Endothelial cell of umbilical vein (primary cell): ENCODE measurements around the gene ENOSF1. TPM values are rescaled to one million over a fixed set of nuclear protein-coding genes. Genes with fewer than 3 reads are reported as not detected.
"Not testable (repeated sequence)": the region's sequence is repeated elsewhere in the genome, so short reads cannot be mapped to it uniquely, and the experiment has no call there.

ENCODE experiments used
- BruUV-seq: library from RNA; stranded (reverse); fragments of 400-500 nt; replicated peaks from 2 replicates; lab custom pipeline; 2021; lab: Mats Ljungman, UMichigan
- CTCF ChIA-PET: fragments of 300-600, 350-600 bp; sonication (Branson Sonifier 250); formaldehyde crosslinking; loops from one replicate; lab custom pipeline; 2021; ENCODE audit warnings: antibody characterized with exemption, inconsistent platforms; lab: Charles Lee
- POLR2A ChIA-PET: fragments of 300-600, 350-600 bp; sonication (Branson Sonifier 250); formaldehyde crosslinking; loops from one replicate; lab custom pipeline; 2021; ENCODE audit warnings: antibody characterized with exemption, inconsistent platforms; lab: Charles Lee
- DNase-seq: peaks from one replicate; pipeline ENCODE4 v3.0.0-alpha.2; 2011; ENCODE audit warnings: low read depth, low spot score
- FAIRE-seq: peaks from 2 replicates; lab custom pipeline; 2011; peaks lifted over from hg19 to GRCh38; lab: Jason Lieb, UNC
- H2AFZ ChIP-seq: 2 replicates; pipeline ENCODE4 v1.6.0; 2012; ENCODE audit warnings: low read depth, low read length, control low read depth, inconsistent platforms
- H3K27ac ChIP-seq: 2 replicates; pipeline ENCODE4 v1.5.1; 2011; ENCODE audit warnings: low read depth, mild to moderate bottlenecking, control low read depth, low read length, moderate library complexity; ENCODE audit not compliant: insufficient read depth
- H3K27me3 ChIP-seq, 2 experiments: 2 replicates each; pipeline versions ENCODE4 v1.6.0 to v1.6.1; 2011; ENCODE audit warnings: low read length in 2 of 2, mixed read lengths in 1 of 2; ENCODE audit not compliant: control insufficient read depth in 2 of 2, insufficient read depth in 2 of 2
- H3K36me3 ChIP-seq, 2 experiments: 2 replicates in 1 of 2; 3 replicates in 1 of 2; pipeline ENCODE4 v1.5.1; 2011; ENCODE audit warnings: low read length in 2 of 2, mild to moderate bottlenecking in 1 of 2, moderate library complexity in 1 of 2; ENCODE audit not compliant: control insufficient read depth in 2 of 2, insufficient read depth in 2 of 2; ENCODE audit errors: extremely low read depth in 1 of 2
- H3K4me1 ChIP-seq: 3 replicates; pipeline ENCODE4 v1.5.1; 2011; ENCODE audit warnings: mild to moderate bottlenecking, low read length; ENCODE audit not compliant: control insufficient read depth, insufficient read depth; ENCODE audit errors: extremely low read depth
- H3K4me2 ChIP-seq: 2 replicates; pipeline ENCODE4 v1.6.1; 2011; ENCODE audit warnings: low read length, control low read depth, mixed read lengths; ENCODE audit not compliant: insufficient read depth
- H3K4me3 ChIP-seq, 3 experiments: fragments of 200-600 bp in 1 of 3; sonication (generic), shearing (Covaris generic) in 1 of 3; replicated peaks in 1 of 3; 2 replicates each; pipeline ENCODE4 v1.5.1; 2011 to 2016; ENCODE audit warnings: control low read depth in 3 of 3, low read length in 3 of 3, mild to moderate bottlenecking in 2 of 3, inconsistent platforms in 1 of 3, low read depth in 1 of 3, moderate library complexity in 1 of 3; ENCODE audit not compliant: insufficient read depth in 1 of 3
- H3K79me2 ChIP-seq: 2 replicates; pipeline ENCODE4 v1.6.0; 2012; ENCODE audit warnings: low read length, inconsistent platforms; ENCODE audit not compliant: control insufficient read depth, insufficient read depth
- H3K9ac ChIP-seq: replicated peaks from 2 replicates; pipeline ENCODE3; 2011; ENCODE audit warnings: low read length, control low read depth; ENCODE audit not compliant: insufficient read depth; ENCODE audit errors: extremely low read depth
- H3K9me1 ChIP-seq: replicated peaks from 3 replicates; pipeline ENCODE4 v1.6.0; 2011; ENCODE audit warnings: mild to moderate bottlenecking, low read length; ENCODE audit not compliant: control insufficient read depth, insufficient read depth; ENCODE audit errors: extremely low read depth
- H3K9me3 ChIP-seq: replicated peaks from 2 replicates; pipeline ENCODE4 v1.5.1; 2012; ENCODE audit warnings: low read length, inconsistent platforms; ENCODE audit not compliant: control insufficient read depth, insufficient read depth
- H4K20me1 ChIP-seq: replicated peaks from 2 replicates; pipeline ENCODE3; 2011; ENCODE audit warnings: mild to moderate bottlenecking, low read length; ENCODE audit not compliant: control insufficient read depth, insufficient read depth; ENCODE audit errors: extremely low read depth
- EZH2 ChIP-seq: IDR thresholded peaks from 2 replicates; pipeline ENCODE4 v1.6.1; 2012; ENCODE audit warnings: borderline replicate concordance, low read depth, mild to moderate bottlenecking, moderate library complexity, low read length, inconsistent platforms; ENCODE audit not compliant: severe bottlenecking
- FOS ChIP-seq: IDR thresholded peaks from 2 replicates; pipeline ENCODE4 v1.6.1; 2011; ENCODE audit warnings: mild to moderate bottlenecking, low read length, moderate library complexity, borderline replicate concordance; ENCODE audit not compliant: insufficient read depth
- GATA2 ChIP-seq: IDR thresholded peaks from 2 replicates; pipeline ENCODE4 v1.7.0; 2011; ENCODE audit warnings: low read depth, mild to moderate bottlenecking, moderate library complexity, mixed read lengths, low read length; ENCODE audit not compliant: insufficient read length, insufficient read depth
- JUN ChIP-seq: IDR thresholded peaks from 2 replicates; pipeline ENCODE4 v1.6.1; 2011; ENCODE audit warnings: borderline replicate concordance, low read depth; ENCODE audit not compliant: insufficient read length, insufficient read depth
- MYC ChIP-seq: IDR thresholded peaks from one replicate; pipeline ENCODE4 v1.6.1; 2011; ENCODE audit warnings: mild to moderate bottlenecking, low read depth, low read length
- POLR2A ChIP-seq: IDR thresholded peaks from 2 replicates; pipeline ENCODE4 v1.6.1; 2012; ENCODE audit warnings: low read depth, mild to moderate bottlenecking, control low read depth, low read length
- POLR2AphosphoS5 ChIP-seq: IDR thresholded peaks from 2 replicates; pipeline ENCODE4 v1.6.1; 2012; ENCODE audit warnings: low read depth, mild to moderate bottlenecking, control low read depth, low read length, moderate library complexity; ENCODE audit not compliant: insufficient read depth
- dilution Hi-C: fragments of 300-500 bp; cut with MboI; formaldehyde crosslinking; loops from one replicate; pipeline ENCODE4 v1.15.0; 2019; ENCODE audit warnings: low sequenced_read_pairs; ENCODE audit not compliant: extremely low pct_ligation_motif_present
- intact Hi-C: fragments of 100-400 bp; cut with micrococcal nuclease; formaldehyde crosslinking; loops from one replicate; pipeline ENCODE4 v1.10.0; 2022
- polyA plus RNA-seq, 4 experiments: library from polyadenylated mRNA; depleted of rRNA in 3 of 4; stranded (reverse) in 3 of 4; unstranded in 1 of 4; fragments of >200 nt; gene quantifications; 2 replicates each; pipeline versions ENCODE4 v1.2.1 to v1.2.3, GENCODE V29; 2011 to 2012; ENCODE audit warnings: missing spikeins in 1 of 4
- total RNA-seq: library from RNA; stranded (reverse); gene quantifications from 2 replicates; pipeline ENCODE4 v1.2.3, GENCODE V29; 2021

Gene ENOSF1
- total and polyA plus RNA-seq, 2 donors (not counting 3 experiments of a cell fraction or from before 2014, with no cell fraction given): 19.5 to 50.5 TPM

DNA sequence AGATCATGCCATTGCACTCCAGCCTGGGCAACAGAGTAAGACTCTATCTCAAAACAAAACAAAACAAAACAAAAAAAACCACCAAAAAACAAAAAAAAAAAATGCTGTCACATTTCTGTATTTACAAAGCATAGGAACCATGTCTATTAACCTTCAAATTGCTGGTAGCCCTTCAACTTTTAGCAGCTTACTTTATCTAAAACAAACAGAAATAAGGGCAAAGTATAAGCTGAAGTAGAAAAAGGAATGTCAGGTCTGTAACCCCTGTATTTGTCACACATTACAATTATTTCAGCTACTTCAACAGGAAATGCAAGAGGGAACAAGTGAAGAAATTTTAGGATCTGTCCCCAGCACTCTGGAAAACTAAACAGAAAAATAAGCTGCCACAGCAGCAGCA is 29.6 kb downstream of the ENOSF1 start:
- Histone ChIP-seq H3K27ac (no peak overlapping the region), H3K4me2 (no peak overlapping the region), H2AFZ (no peak overlapping the region), H4K20me1 (no peaks in the 10 kb centered on the region), H3K4me1 (no peaks in the 10 kb centered on the region), H3K36me3 (peaks cover 3 to 4% of the 10 kb centered on the region in 2 experiments), H3K27me3 (no peaks in the 10 kb centered on the region), H3K79me2 (no peaks in the 10 kb centered on the region), H3K9me1 (no peaks in the 10 kb centered on the region), H3K9ac (no peak overlapping the region), H3K9me3 (no peaks in the 10 kb centered on the region), H3K4me3 (no peak overlapping the region)
- ChIA-PET POLR2A (no interaction called here), CTCF (interaction anchor here (2.0 kb wide), 1 partner anchor 148 kb away, joined by 8 read pairs; no protein-coding TSS in a partner anchor)
- DNase-seq (no peak), FAIRE-seq (no peak)
- TF ChIP-seq POLR2AphosphoS5 (no peak), FOS (no peak), JUN (no peak), MYC (no peak), POLR2A (no peak), GATA2 (no peak), EZH2 (no peak)
- dilution Hi-C loops: no loop called here
- intact Hi-C loops: no loop called here
- no TSS peak for BruUV-seq

DNA sequence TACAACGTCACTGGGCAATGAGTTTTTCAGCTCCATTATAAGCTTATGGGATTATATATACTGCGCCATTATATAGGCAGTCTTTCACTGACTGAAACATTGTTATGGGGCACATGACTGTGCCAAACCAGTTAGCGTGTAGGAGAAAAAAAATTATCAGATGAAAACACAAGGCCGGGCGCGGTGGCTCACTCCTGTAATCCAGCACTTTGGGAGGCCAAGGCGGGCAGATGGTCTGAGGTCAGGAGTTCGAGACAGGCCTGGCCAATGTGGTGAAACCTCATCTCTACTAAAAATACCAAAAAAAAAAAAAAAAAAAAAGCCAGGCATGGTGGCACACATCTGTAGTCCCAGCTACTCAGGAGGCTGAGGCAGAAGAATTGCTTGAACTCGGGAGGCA is 30.0 kb downstream of the ENOSF1 start:
- H3K9ac ChIP-seq, dilution Hi-C loops, H3K27ac ChIP-seq, H2AFZ ChIP-seq, H3K4me1 ChIP-seq, H3K9me1 ChIP-seq, H3K27me3 ChIP-seq, H3K4me2 ChIP-seq, intact Hi-C loops, DNase-seq, FAIRE-seq, H4K20me1 ChIP-seq, H3K79me2 ChIP-seq, H3K9me3 ChIP-seq, H3K36me3 ChIP-seq, H3K4me3 ChIP-seq, POLR2A ChIA-PET, CTCF ChIA-PET, BruUV-seq: not testable (repeated sequence)
